PC-9 (cell line): Measurements from ENCODE around the gene PTGDR2.

Experiments used
- CTCF ChIP-seq: fragments of 200-600 bp; sonication (generic); conservative IDR thresholded peaks from 2 replicates; pipeline ENCODE4 v1.6.1; 2017; ENCODE audit warnings: mixed run types, antibody characterized with exemption, mild to moderate bottlenecking, moderate library complexity
- EZH2 ChIP-seq: fragments of 200-600 bp; sonication (generic); IDR thresholded peaks from 2 replicates; pipeline ENCODE4 v1.8.0; 2017; ENCODE audit warnings: antibody characterized with exemption, low read depth

GRCh38 chr11:60867871-60868681 lies 12.3 kb upstream of the PTGDR2 start:
- TF ChIP-seq CTCF (no peak), EZH2 (no peak)
